Liver (tissue), 9 donors: Measurements from ENCODE around the gene PLXNA2. TPM values are rescaled to one million over a fixed set of nuclear protein-coding genes. Genes with fewer than 3 reads are reported as not detected.

Experiments
- DNase-seq: peaks from one replicate; pipeline ENCODE4 v3.0.0-alpha.2; 2017; ENCODE audit warnings: low spot score
- H3K27ac ChIP-seq, 2 donors: one replicate each; pipeline ENCODE4 v1.7.0; 2013; ENCODE audit warnings: inconsistent platforms in 2 of 2, low read length in 2 of 2, control low read depth in 1 of 2, low read depth in 1 of 2, mild to moderate bottlenecking in 1 of 2
- H3K27me3 ChIP-seq, 4 donors: one replicate each; pipeline versions ENCODE4 v1.6.1 to v1.7.0; 2013; ENCODE audit warnings: low read length in 3 of 4, inconsistent platforms in 1 of 4, mild to moderate bottlenecking in 1 of 4, moderate library complexity in 1 of 4; ENCODE audit not compliant: control insufficient read depth in 4 of 4, insufficient read depth in 4 of 4
- H3K36me3 ChIP-seq, 4 donors: one replicate each; pipeline versions ENCODE4 v1.6.1 to v1.7.0; 2013; ENCODE audit warnings: low read length in 3 of 4, mild to moderate bottlenecking in 3 of 4, low read depth in 1 of 4, moderate library complexity in 1 of 4; ENCODE audit not compliant: control insufficient read depth in 4 of 4, insufficient read depth in 3 of 4
- H3K4me1 ChIP-seq, 4 donors: one replicate each; pipeline versions ENCODE4 v1.6.1 to v1.7.0; 2013; ENCODE audit warnings: low read length in 3 of 4, mild to moderate bottlenecking in 3 of 4, moderate library complexity in 1 of 4; ENCODE audit not compliant: control insufficient read depth in 4 of 4, insufficient read depth in 4 of 4
- H3K4me3 ChIP-seq, 3 donors: one replicate each; pipeline versions ENCODE4 v1.6.1 to v1.7.0; 2013; ENCODE audit warnings: low read length in 3 of 3, control low read depth in 1 of 3, low read depth in 1 of 3, mild to moderate bottlenecking in 1 of 3
- H3K9ac ChIP-seq, 2 donors: one replicate each; pipeline ENCODE4 v1.7.0; 2013; ENCODE audit warnings: low read length in 2 of 2, mild to moderate bottlenecking in 2 of 2, moderate library complexity in 2 of 2, control low read depth in 1 of 2, low read depth in 1 of 2
- H3K9me3 ChIP-seq, 4 donors: one replicate each; pipeline versions ENCODE4 v1.6.1 to v1.7.0; 2013; ENCODE audit warnings: low read length in 3 of 4; ENCODE audit not compliant: control insufficient read depth in 4 of 4
- ATF3 ChIP-seq: IDR thresholded peaks from 2 replicates; pipeline ENCODE4 v1.6.1; 2016; ENCODE audit warnings: antibody characterized with exemption
- CTCF ChIP-seq: fragments of 150-350 bp; IDR thresholded peaks from 2 replicates; pipeline ENCODE4 v1.5.1; 2017; ENCODE audit warnings: improper control_type of control experiment, low read depth, low read length; ENCODE audit not compliant: missing input control
- EGR1 ChIP-seq, 2 donors: IDR thresholded peaks; 2 replicates each; pipeline ENCODE4 v1.6.1; 2016 to 2018; ENCODE audit warnings: antibody characterized with exemption in 2 of 2, low read depth in 2 of 2
- FOXA1 ChIP-seq: IDR thresholded peaks from 2 replicates; pipeline ENCODE4 v1.6.1; 2016; ENCODE audit warnings: antibody characterized with exemption
- FOXA2 ChIP-seq: IDR thresholded peaks from 2 replicates; pipeline ENCODE4 v1.6.1; 2016; ENCODE audit warnings: antibody characterized with exemption
- GABPA ChIP-seq, 2 donors: IDR thresholded peaks in 1 of 2; conservative IDR thresholded peaks in 1 of 2; 2 replicates each; pipeline ENCODE4 v1.6.1; 2016; ENCODE audit warnings: antibody characterized with exemption in 2 of 2, mild to moderate bottlenecking in 1 of 2, moderate library complexity in 1 of 2
- HNF4A ChIP-seq, 2 donors: conservative IDR thresholded peaks; 2 replicates each; pipeline ENCODE4 v1.6.1; 2016; ENCODE audit warnings: antibody characterized with exemption in 2 of 2, mild to moderate bottlenecking in 2 of 2
- HNF4G ChIP-seq: IDR thresholded peaks from 2 replicates; pipeline ENCODE4 v1.6.1; 2016; ENCODE audit warnings: antibody characterized with exemption
- JUND ChIP-seq, 2 donors: IDR thresholded peaks; 2 replicates each; pipeline ENCODE4 v1.6.1; 2016; ENCODE audit warnings: antibody characterized with exemption in 2 of 2
- MAX ChIP-seq: IDR thresholded peaks from 2 replicates; pipeline ENCODE4 v1.6.1; 2016; ENCODE audit warnings: antibody characterized with exemption
- NR2F2 ChIP-seq: IDR thresholded peaks from 2 replicates; pipeline ENCODE4 v1.6.1; 2016; ENCODE audit warnings: antibody characterized with exemption
- RAD21 ChIP-seq, 2 donors: IDR thresholded peaks; 2 replicates each; pipeline ENCODE4 v1.6.1; 2016; ENCODE audit warnings: antibody characterized with exemption in 2 of 2, mild to moderate bottlenecking in 2 of 2
- REST ChIP-seq: IDR thresholded peaks from 2 replicates; pipeline ENCODE4 v1.6.1; 2016; ENCODE audit warnings: antibody characterized with exemption, mild to moderate bottlenecking
- RXRA ChIP-seq, 2 donors: IDR thresholded peaks; 2 replicates each; pipeline ENCODE4 v1.6.1; 2017 to 2018; ENCODE audit warnings: antibody characterized with exemption in 2 of 2, mild to moderate bottlenecking in 1 of 2
- SP1 ChIP-seq: IDR thresholded peaks from 2 replicates; pipeline ENCODE4 v1.6.1; 2018; ENCODE audit warnings: antibody characterized with exemption, mild to moderate bottlenecking
- TAF1 ChIP-seq: conservative IDR thresholded peaks from 2 replicates; pipeline ENCODE4 v1.6.1; 2016; ENCODE audit warnings: antibody characterized with exemption, mild to moderate bottlenecking
- YY1 ChIP-seq: IDR thresholded peaks from 2 replicates; pipeline ENCODE4 v1.6.1; 2016; ENCODE audit warnings: antibody characterized with exemption, mild to moderate bottlenecking
- ZBTB33 ChIP-seq: IDR thresholded peaks from 2 replicates; pipeline ENCODE4 v1.6.1; 2016; ENCODE audit warnings: antibody characterized with exemption
- WGBS: extraction: QIAGEN DNeasy Blood & Tissue Kit; methylation state at CpG from one replicate; pipeline ENCODE4 v1.1.7; 2013; 5-methylcytosine and 5-hydroxymethylcytosine counted together
- polyA plus RNA-seq, 2 donors: library from polyadenylated mRNA; stranded (reverse) in 1 of 2; unstranded in 1 of 2; fragments of 200-250 nt in 1 of 2; fragments of >200 nt in 1 of 2; fragmentation: Nextera tagmentation in 1 of 2; extraction: Ambion mirVana in 1 of 2; gene quantifications; one replicate each; pipeline versions ENCODE4 v1.2.1 to v1.2.3, GENCODE V29; 2013 to 2015
- total RNA-seq, 2 donors: library from RNA; depleted of rRNA; stranded (reverse); fragments of >200 nt; gene quantifications; one replicate each; pipeline ENCODE4 v1.2.3, GENCODE V29; 2014
- donor health status: healthy.
- donor health status: healthy.
- donor health status: healthy.
- donor health status: healthy.
- donor health status: healthy.

PLXNA2 gene
- total and polyA plus RNA-seq, 4 donors = 1.8 to 9.2 (median 2.8) TPM

GRCh38 chr1:208238710-208239472 lies 5.3 kb downstream of the PLXNA2 start:
- Histone ChIP-seq H3K4me1 (peaks cover 12 to 70% (median 60%) of the 10 kb centered on the region in 4 donors), H3K36me3 (no peaks in the 10 kb centered on the region), H3K9me3 (no peaks in the 10 kb centered on the region), H3K27ac (peak overlapping the region; percentile 72 to 80), H3K4me3 (no peak overlapping the region), H3K9ac (peak overlapping the region in 1 of 2 donors; percentile 11), H3K27me3 (no peaks in the 10 kb centered on the region)
- WGBS = 32% methylated on average over 9 of the region's 9 CpGs
- TF ChIP-seq CTCF = peak; percentile 76
- TF ChIP-seq TAF1 = no peak
- peak; percentile 80 to 83 for TF ChIP-seq RAD21 (IDR thresholded peaks at IDR 0.05)
- peak; percentile 53 for DNase-seq

- WGBS = 81% methylated on average over 8 of the region's 8 CpGs
- Histone ChIP-seq H3K4me3 (no peak overlapping the region), H3K9ac (no peak overlapping the region), H3K36me3 (no peaks in the 10 kb centered on the region), H3K4me1 (peaks cover 12 to 63% (median 51%) of the 10 kb centered on the region in 4 donors), H3K27me3 (no peaks in the 10 kb centered on the region), H3K27ac (no peak overlapping the region), H3K9me3 (no peaks in the 10 kb centered on the region)
- no peak for DNase-seq
- TF ChIP-seq JUND (IDR thresholded peaks at IDR 0.05) (no peak), FOXA2 (no peak), NR2F2 (no peak), ATF3 (no peak), GABPA (IDR thresholded peaks at IDR 0.05 in 1 of 2, conservative IDR thresholded peaks at IDR 0.05 in 1 of 2) (no peak), CTCF (no peak), HNF4G (no peak), EGR1 (IDR thresholded peaks at IDR 0.05; ENCODE audit: low read depth in 2 of 2) (no peak), SP1 (no peak), TAF1 (no peak), RAD21 (IDR thresholded peaks at IDR 0.05) (no peak), FOXA1 (no peak), HNF4A (conservative IDR thresholded peaks at IDR 0.05) (no peak), ZBTB33 (no peak), RXRA (IDR thresholded peaks at IDR 0.05) (no peak), YY1 (no peak), REST (no peak), MAX (no peak)
Observed at GRCh38 chr1:208237241-208237640, 6.9 kb downstream of the PLXNA2 start.
